ENCODE measurements around the gene MTCP1. TPM values are rescaled to one million over a fixed set of nuclear protein-coding genes. Genes with fewer than 3 reads are reported as not detected.

Gene MTCP1, protein sequence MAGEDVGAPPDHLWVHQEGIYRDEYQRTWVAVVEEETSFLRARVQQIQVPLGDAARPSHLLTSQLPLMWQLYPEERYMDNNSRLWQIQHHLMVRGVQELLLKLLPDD
- 13.0 and 15.4 TPM in 2 replicates for total RNA-seq
- long read RNA-seq, partial matches to known transcripts, result 0 of 8 reads
- long read RNA-seq, other reads (novel, unspliced or antisense), result 8 of 8 reads

DNA sequence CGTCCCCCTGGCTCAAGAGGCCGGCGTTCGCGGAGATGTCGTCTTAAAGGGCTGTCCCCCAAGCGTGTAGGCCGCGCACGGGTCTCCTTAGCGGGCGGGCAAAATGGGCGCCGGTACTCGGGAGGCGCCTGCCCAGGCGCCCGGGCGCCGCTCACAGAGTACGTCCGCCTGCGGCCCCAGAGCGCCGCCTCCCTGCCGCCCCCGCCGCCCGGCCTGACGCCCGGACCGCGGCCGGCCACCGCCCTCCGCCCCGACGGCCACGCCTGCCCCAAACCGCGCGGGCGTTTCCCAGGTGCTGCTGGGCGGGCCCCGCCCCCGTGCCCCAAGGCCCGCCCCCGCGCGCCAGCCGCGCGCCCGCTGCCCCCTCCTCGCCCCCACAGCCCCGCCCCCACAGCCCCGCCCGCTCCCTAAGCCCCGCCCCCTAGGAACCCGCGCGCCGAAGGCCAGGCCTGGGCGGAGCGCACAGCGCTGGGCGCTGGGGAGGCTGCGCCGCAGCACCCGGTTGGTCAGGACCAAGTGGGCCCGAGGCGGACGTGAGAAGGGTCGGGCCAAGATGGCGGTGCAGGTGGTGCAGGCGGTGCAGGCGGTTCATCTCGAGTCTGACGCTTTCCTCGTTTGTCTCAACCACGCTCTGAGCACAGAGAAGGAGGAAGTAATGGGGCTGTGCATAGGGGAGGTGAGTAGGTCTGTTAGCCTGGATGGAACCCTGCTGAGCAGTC, at the start of gene MTCP1, which contains the start of the genes BRCC3 and CMC4:
Gene MTCP1 (minus strand): TSS at position 162 of the 719 bp plus-strand sequence. CDS start 5,126 bp downstream, outside the sequence.
Gene BRCC3 (plus strand): TSS at position 534 of the 719 bp plus-strand sequence. CDS start 20 bp downstream, at position 554.
Gene CMC4 (minus strand): TSS at position 162 of the 719 bp plus-strand sequence. CDS start 7,113 bp downstream, outside the sequence.
- TF ChIP-seq, protein P1, sequence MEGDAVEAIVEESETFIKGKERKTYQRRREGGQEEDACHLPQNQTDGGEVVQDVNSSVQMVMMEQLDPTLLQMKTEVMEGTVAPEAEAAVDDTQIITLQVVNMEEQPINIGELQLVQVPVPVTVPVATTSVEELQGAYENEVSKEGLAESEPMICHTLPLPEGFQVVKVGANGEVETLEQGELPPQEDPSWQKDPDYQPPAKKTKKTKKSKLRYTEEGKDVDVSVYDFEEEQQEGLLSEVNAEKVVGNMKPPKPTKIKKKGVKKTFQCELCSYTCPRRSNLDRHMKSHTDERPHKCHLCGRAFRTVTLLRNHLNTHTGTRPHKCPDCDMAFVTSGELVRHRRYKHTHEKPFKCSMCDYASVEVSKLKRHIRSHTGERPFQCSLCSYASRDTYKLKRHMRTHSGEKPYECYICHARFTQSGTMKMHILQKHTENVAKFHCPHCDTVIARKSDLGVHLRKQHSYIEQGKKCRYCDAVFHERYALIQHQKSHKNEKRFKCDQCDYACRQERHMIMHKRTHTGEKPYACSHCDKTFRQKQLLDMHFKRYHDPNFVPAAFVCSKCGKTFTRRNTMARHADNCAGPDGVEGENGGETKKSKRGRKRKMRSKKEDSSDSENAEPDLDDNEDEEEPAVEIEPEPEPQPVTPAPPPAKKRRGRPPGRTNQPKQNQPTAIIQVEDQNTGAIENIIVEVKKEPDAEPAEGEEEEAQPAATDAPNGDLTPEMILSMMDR (IDR thresholded peaks at IDR 0.05; ENCODE audit: unreplicated experiment), result no peak
- H3K4me1 Mint-ChIP-seq (ENCODE audit: low read depth), result peaks cover 12% of the 10 kb centered on the region

DNA sequence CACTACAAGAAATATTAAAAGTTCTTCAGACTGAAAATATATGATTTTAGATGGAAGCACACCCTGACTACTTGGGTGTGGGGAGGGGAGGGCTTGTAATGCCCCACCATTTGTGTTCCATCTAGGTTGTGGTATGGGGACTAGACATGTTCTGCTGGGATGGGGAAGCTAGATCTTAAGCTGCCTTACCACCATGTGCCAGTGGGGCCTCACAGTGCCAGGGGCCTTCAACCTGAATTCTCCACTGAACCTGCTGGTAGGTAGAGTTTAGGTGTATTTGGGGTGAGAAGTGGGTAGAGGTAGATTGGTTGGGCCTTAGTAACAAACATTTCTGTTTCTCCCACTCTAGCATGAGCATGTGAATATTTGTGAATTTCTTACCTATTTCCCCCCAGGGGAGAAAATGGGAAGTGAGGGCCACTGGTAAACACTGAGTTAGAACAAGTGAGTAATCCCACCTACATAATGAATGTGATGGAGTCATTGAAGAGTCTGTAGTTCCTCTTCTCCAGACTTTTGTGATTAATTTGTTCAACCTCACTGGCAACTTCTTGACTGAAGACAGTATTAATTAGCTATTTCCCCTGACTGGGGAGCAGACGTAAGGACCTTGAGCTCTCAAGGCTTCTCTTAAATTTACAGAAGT, 44.4 kb upstream of the MTCP1 start:
- TF ChIP-seq, protein P1 (IDR thresholded peaks at IDR 0.05; ENCODE audit: unreplicated experiment), result no peak
- H3K4me3 Mint-ChIP-seq (ENCODE audit: low read depth), result no peak overlapping the region
- peaks cover 39% of the 10 kb centered on the region for H3K9me3 Mint-ChIP-seq (ENCODE audit: low read depth)

More for the DNA sequence above, at the start of gene MTCP1, which contains the start of the genes BRCC3 and CMC4:
- H3K4me3 Mint-ChIP-seq (ENCODE audit: low read depth), result peak within 1 kb of the TSS; percentile 89
- no peaks in the 10 kb centered on the region for H3K27me3 Mint-ChIP-seq
- H3K27ac Mint-ChIP-seq, result peak within 1 kb of the TSS; percentile 97
- H3K9me3 Mint-ChIP-seq (ENCODE audit: low read depth), result peaks cover 8% of the 10 kb centered on the region
- peak; percentile 56 for DNase-seq (ENCODE audit: low spot score, unreplicated experiment)
- peaks cover 11% of the 10 kb centered on the region for H3K36me3 Mint-ChIP-seq (ENCODE audit: insufficient read depth)

DNA sequence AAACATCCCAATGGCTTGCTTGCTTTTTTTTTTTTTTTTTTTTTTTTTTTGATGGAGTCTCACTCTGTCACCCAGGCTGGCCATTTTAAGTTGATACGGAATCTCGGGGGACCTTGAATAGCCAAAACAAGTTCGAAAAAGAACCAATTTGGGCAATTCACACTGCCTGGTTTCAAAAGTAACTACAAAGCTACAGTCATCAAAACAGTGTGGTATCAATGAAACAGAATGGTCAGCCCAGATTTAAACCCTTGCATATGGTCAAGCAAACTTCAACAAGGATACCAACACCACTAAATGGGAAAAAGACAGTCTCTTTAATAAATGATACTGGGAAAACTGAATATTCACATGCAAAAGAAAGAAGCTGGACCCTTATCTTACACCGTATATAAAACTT, 42.2 kb upstream of the MTCP1 start:
- H3K36me3 Mint-ChIP-seq (ENCODE audit: insufficient read depth), result peaks cover 31% of the 10 kb centered on the region
- TF ChIP-seq, protein P1 (IDR thresholded peaks at IDR 0.05; ENCODE audit: unreplicated experiment), result no peak
- no peak overlapping the region for H3K4me3 Mint-ChIP-seq (ENCODE audit: low read depth)
- DNase-seq (ENCODE audit: low spot score, unreplicated experiment), result no peak
- H3K27ac Mint-ChIP-seq, result no peak overlapping the region
- H3K27me3 Mint-ChIP-seq, result no peaks in the 10 kb centered on the region
- no peaks in the 10 kb centered on the region for H3K4me1 Mint-ChIP-seq (ENCODE audit: low read depth)
- peaks cover 39% of the 10 kb centered on the region for H3K9me3 Mint-ChIP-seq (ENCODE audit: low read depth)

More for the DNA sequence above, 44.4 kb upstream of the MTCP1 start:
- no peak overlapping the region for H3K27ac Mint-ChIP-seq
- no peak for DNase-seq (ENCODE audit: low spot score, unreplicated experiment)
- H3K36me3 Mint-ChIP-seq (ENCODE audit: insufficient read depth), result peaks cover 31% of the 10 kb centered on the region
- H3K4me1 Mint-ChIP-seq (ENCODE audit: low read depth), result no peaks in the 10 kb centered on the region
- H3K27me3 Mint-ChIP-seq, result no peaks in the 10 kb centered on the region

DNA sequence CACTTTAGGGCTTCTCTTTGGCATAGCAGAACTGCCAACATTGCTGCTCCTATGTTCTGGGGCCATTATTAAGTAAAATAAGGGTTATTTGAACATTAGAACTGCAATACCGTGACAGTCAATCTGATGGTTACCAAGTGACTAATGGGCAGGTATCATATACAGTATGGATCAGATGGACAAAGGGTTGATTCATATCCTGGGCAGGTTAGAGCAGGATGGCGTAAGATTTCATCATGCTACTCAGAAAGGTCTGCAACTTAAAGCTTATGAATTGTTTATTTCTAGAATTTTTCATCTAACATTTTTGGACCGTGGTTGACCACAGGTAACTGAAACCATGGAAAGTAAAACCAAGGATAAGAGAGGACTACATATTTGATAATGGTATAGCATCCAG, 41.2 kb upstream of the MTCP1 start:
- Mint-ChIP-seq H3K9me3 (ENCODE audit: low read depth) (peaks cover 43% of the 10 kb centered on the region), H3K4me1 (ENCODE audit: low read depth) (no peaks in the 10 kb centered on the region), H3K27ac (no peak overlapping the region), H3K4me3 (ENCODE audit: low read depth) (no peak overlapping the region), H3K27me3 (no peaks in the 10 kb centered on the region), H3K36me3 (ENCODE audit: insufficient read depth) (peaks cover 35% of the 10 kb centered on the region)
- TF ChIP-seq, protein P1 (IDR thresholded peaks at IDR 0.05; ENCODE audit: unreplicated experiment), result no peak
- DNase-seq (ENCODE audit: low spot score, unreplicated experiment), result no peak

DNA sequence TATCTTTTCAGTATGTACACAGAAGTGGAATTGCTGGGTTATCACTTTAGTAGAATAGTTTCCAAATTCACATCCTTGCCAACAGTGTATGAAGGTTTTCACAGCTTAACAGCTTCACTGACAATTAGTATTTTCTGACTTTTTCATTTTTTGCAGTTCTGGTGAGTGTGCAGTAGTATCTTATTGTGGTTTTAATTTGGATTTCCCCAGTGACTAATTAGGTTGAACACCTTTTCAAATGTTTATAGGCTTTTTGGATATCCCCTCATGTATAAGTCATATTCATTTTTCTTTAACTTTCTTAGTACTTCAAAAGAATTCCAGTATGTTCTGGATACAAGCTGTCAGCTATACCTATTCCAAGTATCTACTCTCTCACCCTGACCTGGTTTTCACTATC, 37.5 kb upstream of the MTCP1 start:
- no peak overlapping the region for H3K27ac Mint-ChIP-seq
- H3K27me3 Mint-ChIP-seq, result no peaks in the 10 kb centered on the region
- peaks cover 21% of the 10 kb centered on the region for H3K36me3 Mint-ChIP-seq (ENCODE audit: insufficient read depth)
- TF ChIP-seq, protein P1 (IDR thresholded peaks at IDR 0.05; ENCODE audit: unreplicated experiment), result no peak
- no peak overlapping the region for H3K4me3 Mint-ChIP-seq (ENCODE audit: low read depth)
- peaks cover 23% of the 10 kb centered on the region for H3K9me3 Mint-ChIP-seq (ENCODE audit: low read depth)
- no peaks in the 10 kb centered on the region for H3K4me1 Mint-ChIP-seq (ENCODE audit: low read depth)
- no peak for DNase-seq (ENCODE audit: low spot score, unreplicated experiment)
